Dermis lymphatic vessel endothelial cell (primary cell): Measurements from ENCODE around the gene SH2D3C. TPM values are rescaled to one million over a fixed set of nuclear protein-coding genes. Genes with fewer than 3 reads are reported as not detected.

Experiments used
- total RNA-seq: library from RNA; depleted of rRNA; stranded (reverse); fragments of >200 nt; gene quantifications from 2 replicates; pipeline ENCODE4 v1.2.1, GENCODE V29; 2014

SH2D3C gene, protein sequence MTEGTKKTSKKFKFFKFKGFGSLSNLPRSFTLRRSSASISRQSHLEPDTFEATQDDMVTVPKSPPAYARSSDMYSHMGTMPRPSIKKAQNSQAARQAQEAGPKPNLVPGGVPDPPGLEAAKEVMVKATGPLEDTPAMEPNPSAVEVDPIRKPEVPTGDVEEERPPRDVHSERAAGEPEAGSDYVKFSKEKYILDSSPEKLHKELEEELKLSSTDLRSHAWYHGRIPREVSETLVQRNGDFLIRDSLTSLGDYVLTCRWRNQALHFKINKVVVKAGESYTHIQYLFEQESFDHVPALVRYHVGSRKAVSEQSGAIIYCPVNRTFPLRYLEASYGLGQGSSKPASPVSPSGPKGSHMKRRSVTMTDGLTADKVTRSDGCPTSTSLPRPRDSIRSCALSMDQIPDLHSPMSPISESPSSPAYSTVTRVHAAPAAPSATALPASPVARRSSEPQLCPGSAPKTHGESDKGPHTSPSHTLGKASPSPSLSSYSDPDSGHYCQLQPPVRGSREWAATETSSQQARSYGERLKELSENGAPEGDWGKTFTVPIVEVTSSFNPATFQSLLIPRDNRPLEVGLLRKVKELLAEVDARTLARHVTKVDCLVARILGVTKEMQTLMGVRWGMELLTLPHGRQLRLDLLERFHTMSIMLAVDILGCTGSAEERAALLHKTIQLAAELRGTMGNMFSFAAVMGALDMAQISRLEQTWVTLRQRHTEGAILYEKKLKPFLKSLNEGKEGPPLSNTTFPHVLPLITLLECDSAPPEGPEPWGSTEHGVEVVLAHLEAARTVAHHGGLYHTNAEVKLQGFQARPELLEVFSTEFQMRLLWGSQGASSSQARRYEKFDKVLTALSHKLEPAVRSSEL
- total RNA-seq: 51.5 and 72.8 TPM in 2 replicates

DNA sequence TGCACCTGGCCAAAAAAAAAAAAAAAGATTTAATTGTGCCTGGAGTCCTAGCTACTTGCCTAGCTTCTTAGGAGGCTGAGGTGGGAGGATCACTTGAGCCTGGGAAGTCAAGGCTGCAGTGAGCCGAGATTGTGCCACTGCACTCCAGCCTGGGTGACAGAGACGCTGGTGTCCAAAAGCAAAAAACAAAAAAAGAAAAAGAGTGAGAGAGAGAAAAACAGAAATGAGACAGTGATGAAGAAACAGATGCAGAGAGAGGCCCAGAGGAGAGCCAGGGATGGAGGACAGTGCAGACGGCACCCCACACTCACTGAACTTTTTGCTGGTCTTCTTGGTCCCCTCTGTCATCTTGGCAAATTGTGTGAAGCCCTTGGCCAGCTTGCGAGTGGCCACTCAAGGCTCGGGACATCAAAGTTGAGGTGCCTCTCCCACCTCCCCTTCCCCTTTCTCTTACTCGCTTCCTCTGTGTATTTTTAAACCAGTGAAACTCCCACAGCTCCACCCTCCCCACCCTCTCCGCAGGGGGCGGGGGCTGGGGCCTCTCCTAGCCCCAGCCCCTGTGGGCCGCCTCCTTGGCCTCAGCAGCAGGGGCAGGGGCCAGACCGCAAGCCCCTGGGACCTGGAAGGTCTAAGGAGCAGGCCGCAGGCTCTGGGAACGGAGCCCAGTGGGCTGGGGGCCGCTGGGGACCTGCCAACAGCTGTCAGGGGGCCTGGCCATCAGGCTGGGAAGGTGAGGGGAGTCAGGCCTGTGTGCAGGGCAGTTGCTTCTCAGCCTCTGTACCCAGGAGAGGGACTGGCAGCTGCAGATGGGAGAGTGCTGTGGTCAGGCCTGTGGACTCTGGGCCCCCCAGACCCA lies at the start of gene SH2D3C:
Gene SH2D3C, minus strand, starts transcription at position 387 of the 856 bp plus-strand sequence. Its CDS starts 39 bp downstream, at position 348.

DNA sequence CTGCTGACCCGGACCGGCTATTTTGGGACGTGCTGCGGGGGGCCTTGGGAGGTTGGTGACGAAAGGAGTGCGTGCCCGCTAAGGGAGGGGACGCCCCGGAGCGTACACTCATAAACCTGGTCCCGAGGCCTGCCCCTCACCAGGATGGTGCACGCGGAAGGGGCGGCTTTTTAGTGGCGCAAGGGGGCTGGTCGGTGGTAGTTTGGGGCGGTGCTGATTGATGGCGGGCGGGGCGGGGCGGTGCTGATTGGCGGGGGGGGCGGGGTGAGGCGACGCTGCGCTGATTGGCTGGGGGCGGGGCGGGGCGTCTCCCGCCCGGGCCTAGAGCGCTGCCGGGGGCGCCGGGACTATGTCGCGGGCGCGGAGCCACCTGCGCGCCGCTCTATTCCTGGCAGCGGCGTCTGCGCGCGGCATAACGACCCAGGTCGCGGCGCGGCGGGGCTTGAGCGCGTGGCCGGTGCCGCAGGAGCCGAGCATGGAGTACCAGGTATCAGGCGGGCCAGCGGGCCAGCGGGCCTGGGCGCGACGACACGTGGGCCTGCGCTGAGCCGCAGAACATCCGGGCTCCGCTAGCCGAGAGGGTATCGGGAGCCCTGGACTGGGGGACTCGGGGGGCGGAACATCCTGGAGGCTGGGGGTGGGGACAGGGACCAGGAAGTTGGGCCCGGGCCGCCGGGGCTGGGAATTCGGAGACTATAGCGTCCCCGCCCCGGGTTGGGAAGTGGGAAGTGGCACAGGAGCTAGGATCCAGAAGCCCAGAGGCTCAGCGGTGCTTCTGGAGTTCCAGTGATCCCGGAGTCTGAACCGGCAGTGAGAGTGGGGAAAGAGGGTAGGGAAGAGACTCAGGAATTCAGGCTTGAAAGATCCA lies 24.3 kb upstream of the SH2D3C start, which contains the start of gene FPGS:
Gene FPGS, plus strand, starts transcription at position 307 of the 868 bp plus-strand sequence. Its CDS starts 43 bp downstream, at position 350.

DNA sequence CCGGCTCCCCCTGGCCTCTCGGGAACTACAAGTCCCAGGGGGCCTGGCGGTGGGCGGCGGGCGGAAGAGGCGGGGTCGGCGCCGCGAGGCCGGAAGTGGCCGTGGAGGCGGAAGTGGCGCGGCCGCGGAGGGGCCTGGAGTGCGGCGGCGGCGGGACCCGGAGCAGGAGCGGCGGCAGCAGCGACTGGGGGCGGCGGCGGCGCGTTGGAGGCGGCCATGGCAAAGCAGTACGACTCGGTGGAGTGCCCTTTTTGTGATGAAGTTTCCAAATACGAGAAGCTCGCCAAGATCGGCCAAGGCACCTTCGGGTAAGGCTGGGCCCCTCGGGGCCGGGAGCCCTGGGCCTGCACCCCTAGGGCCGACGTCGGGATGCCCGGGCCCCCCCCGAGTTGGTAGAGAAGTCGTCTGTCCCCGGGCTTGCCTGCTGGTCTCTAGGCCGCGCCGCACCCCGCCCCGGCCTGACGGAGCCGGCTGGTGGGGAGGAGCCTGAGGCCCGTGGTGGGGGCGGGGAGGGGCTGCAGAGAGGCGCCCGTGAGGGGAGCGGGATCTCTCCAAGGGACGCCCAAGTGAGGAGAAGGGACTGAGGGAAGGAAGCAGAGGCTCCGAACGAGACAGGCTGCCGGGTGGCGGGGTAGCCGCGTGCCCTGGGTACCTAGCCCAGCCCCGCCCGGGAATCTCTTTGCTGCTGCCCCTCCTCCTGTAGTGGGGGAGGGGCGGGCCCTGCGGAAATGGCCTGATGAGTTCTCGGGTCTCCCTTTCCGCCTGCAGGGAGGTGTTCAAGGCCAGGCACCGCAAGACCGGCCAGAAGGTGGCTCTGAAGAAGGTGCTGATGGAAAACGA lies 7.7 kb upstream of the SH2D3C start, which contains the start of gene CDK9:
Gene CDK9, plus strand, starts transcription at position 102 of the 840 bp plus-strand sequence. Its CDS starts 115 bp downstream, at position 217.

DNA sequence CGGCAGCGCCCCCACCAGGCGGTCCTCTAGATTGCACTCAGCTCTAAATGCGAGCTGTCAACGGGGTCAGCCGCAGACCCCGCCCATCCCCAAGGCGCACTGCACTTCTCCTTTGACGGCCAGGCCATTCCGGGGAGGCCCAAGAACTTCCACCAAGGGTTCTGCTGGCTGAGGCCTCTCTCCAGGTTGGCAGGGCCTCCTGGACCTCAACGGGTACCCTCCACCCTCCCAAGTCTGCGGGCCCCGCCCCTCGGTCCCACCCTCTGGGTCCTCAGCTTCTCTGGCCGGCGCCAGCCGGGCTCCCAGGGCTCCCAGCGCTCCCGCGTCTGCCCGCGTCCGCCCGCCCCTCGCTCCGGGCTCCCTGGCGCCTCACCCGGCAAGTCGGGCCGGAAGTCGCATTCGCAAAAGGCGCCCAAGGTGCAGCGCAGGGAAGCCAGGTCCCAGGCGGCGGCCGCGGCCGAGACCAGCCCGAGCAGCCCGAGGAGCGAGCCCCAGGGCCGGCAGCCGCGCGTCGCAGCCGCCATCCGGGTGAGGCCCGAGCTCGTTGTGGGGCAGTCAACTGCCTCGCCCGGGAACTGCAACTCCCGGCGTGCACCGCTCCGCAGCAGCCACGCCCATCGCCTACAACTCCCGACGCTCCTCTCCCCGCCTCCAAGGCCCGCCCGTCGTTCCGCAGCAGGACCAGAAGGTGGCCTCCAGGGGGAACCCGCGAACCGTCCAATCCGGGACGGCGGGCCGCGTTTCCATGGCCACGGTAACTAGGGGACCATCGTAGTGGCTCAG lies 43.5 kb downstream of the SH2D3C start, which contains the start of gene TOR2A:
Gene TOR2A, minus strand, starts transcription at position 548 of the 783 bp plus-strand sequence. Its CDS starts 24 bp downstream, at position 524.

DNA sequence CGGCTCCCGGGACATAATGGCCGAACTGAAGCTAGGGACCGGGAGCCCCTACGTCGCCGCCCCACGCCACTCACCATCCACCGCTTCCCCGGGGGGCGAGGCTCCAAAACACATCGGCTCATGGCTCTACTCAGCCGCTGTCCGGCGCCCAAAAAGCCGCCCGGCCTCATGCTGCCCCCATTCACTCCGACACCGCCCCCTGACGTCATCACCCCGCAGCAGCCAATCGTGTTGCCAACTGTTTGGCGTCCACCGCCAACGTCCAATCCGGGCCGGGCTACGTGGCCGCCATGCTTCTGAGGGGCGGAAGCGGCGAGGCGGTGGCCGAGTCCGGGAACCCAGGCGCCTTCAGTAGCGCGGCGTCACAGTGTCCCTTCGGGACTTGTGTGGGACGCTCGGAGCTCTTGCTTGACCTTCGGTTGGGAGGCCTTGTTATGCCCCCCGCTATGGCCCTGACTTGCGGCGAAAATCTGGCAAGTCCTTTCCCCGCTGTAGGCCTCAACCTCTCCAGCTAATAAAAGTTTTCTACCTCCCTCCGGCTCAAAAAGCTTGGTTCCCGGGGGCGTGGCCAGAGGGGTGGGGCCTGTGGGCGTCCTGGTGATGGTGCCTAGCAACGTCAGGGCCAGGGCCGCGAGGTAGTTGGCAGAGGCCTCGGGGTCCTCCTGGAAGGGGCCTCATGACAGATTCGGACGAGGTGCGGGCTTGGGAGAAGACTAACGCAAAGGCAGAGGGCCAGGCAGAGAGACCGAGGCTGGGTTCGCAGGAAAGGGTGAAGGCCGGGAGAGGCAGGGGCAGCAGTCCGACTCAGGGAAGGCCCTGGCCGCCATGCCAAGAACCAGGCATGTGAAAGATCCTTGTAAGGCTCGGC lies 62.8 kb downstream of the SH2D3C start, which contains the start of the genes PTRH1 and TTC16:
Gene PTRH1, minus strand, starts transcription at position 194 of the 868 bp plus-strand sequence. Its CDS starts 24 bp downstream, at position 170.
Gene TTC16, plus strand, starts transcription at position 610 of the 868 bp plus-strand sequence. Its CDS starts 67 bp downstream, at position 677.

DNA sequence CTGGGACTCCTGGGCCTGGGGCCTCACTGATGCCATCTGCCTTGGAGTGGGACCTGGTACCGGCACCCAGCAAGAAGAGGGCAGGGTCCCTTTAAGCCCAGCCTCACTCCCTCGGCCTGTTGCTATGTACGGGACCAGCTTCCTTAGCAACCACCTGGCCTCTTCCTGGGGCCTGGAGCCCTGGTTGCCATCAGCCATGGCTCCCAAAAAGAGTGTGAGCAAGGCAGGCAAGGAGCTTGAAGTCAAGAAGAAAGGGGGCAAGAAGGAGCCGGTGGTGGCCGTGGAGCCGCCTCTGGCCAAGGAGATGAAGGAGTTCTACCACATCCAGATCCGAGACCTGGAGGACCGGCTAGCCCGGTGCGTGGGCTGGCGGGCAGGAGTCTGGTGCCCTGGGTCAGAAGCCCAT lies 71.6 kb downstream of the SH2D3C start, which contains the start of gene CFAP157:
Gene CFAP157, plus strand, starts transcription at position 153 of the 406 bp plus-strand sequence. Its CDS starts 44 bp downstream, at position 197.

Other genes starting within 250 kb of the SH2D3C start
- 9.4 and 13.0 TPM in 2 replicates for gene STXBP1, start 166.4 kb downstream of the SH2D3C start, total RNA-seq
- 0.09 TPM in 1 of 2 replicates, not detected in the other for gene CFAP157, start 71.7 kb downstream of the SH2D3C start, total RNA-seq
- gene PTRH1, start 63.0 kb downstream of the SH2D3C start, total RNA-seq: 15.6 and 20.7 TPM in 2 replicates
- not detected in 2 replicates for gene TTC16, start 62.6 kb downstream of the SH2D3C start, total RNA-seq
- gene TOR2A, start 43.4 kb downstream of the SH2D3C start, total RNA-seq: 4.9 and 5.5 TPM in 2 replicates
- gene CDK9, start 7.4 kb upstream of the SH2D3C start, total RNA-seq: 81.1 and 86.7 TPM in 2 replicates
- gene FPGS, start 24.2 kb upstream of the SH2D3C start, total RNA-seq: 43.0 and 50.4 TPM in 2 replicates
- gene ENG, start 76.0 kb upstream of the SH2D3C start, total RNA-seq: 24.6 and 29.1 TPM in 2 replicates
- gene AK1, start 99.0 kb upstream of the SH2D3C start, total RNA-seq: 17.0 and 17.6 TPM in 2 replicates
- 36.9 and 41.7 TPM in 2 replicates for gene ST6GALNAC6, start 120.9 kb upstream of the SH2D3C start, total RNA-seq
- 25.5 and 29.6 TPM in 2 replicates for gene ST6GALNAC4, start 138.4 kb upstream of the SH2D3C start, total RNA-seq
- 0.87 and 1.7 TPM in 2 replicates for gene PIP5KL1, start 152.1 kb upstream of the SH2D3C start, total RNA-seq
- 10.7 and 14.7 TPM in 2 replicates for gene DPM2, start 159.2 kb upstream of the SH2D3C start, total RNA-seq
- 28.2 and 62.7 TPM in 2 replicates for gene EEIG1, start 202.3 kb upstream of the SH2D3C start, total RNA-seq